ENCODE data around the gene PPP1R13L. TPM values are rescaled to one million over a fixed set of nuclear protein-coding genes. Genes with fewer than 3 reads are reported as not detected.
A peak's percentile ranks its signal among the peaks of the same experiment; 100 is the strongest.

PPP1R13L gene
- total RNA-seq, 4 donors from 2014 or later = 10.0 to 27.9 (median 17.1) TPM

DNA sequence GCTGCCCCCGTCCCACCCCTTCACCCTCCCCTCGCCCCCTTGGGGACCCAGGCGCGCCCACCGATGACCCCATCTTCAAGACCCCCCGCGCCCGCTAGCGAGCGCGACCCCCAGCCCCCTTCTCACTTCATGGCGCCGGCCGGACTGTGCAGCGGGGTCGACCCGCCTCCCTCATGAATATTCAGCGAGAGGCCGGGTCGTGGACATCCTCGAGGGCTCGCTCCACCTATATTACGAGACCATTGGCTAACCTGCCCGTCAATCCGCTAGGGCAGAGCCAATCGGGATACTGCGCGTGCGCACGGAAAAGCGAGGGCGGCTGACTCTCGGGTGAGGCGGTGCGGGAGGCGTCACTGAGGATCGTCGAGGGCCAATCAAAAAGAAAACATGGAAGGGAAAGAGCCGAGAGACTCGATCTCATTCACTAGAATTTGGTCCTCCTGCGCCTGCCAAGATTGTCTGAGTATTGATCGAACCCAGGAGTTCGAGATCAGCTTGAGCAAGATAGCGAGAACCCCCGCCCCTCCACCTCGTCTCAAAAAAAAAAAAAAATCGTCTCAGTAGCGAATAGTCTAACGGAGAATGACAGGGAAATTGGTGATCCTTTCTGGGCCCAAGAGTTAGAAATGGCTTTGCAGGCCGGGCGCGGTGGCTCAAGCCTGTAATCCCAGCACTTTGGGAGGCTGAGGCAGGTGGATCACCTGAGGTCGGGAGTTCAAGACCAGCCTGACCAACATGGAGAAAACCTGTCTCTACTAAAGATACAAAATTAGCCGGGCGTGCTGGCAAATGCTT is 34.3 kb downstream of the PPP1R13L start, which contains the start of gene ERCC2:
ERCC2 (minus strand) TSS at position 164 of the 795 bp plus-strand sequence; CDS start at position 131, 33 bp downstream.
- TF ChIP-seq, protein P1, sequence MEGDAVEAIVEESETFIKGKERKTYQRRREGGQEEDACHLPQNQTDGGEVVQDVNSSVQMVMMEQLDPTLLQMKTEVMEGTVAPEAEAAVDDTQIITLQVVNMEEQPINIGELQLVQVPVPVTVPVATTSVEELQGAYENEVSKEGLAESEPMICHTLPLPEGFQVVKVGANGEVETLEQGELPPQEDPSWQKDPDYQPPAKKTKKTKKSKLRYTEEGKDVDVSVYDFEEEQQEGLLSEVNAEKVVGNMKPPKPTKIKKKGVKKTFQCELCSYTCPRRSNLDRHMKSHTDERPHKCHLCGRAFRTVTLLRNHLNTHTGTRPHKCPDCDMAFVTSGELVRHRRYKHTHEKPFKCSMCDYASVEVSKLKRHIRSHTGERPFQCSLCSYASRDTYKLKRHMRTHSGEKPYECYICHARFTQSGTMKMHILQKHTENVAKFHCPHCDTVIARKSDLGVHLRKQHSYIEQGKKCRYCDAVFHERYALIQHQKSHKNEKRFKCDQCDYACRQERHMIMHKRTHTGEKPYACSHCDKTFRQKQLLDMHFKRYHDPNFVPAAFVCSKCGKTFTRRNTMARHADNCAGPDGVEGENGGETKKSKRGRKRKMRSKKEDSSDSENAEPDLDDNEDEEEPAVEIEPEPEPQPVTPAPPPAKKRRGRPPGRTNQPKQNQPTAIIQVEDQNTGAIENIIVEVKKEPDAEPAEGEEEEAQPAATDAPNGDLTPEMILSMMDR (IDR thresholded peaks at IDR 0.05) = peak in 1 of 5 experiments; percentile 30
- TF ChIP-seq POLR2A (IDR thresholded peaks at IDR 0.05) (peak in 1 of 2 donors; percentile 49), EP300 (IDR thresholded peaks at IDR 0.05) (peak; percentile 64 to 83)
- H3K27ac ChIP-seq = peak within 1 kb of the TSS; percentile 42 to 86 (median 81)

DNA sequence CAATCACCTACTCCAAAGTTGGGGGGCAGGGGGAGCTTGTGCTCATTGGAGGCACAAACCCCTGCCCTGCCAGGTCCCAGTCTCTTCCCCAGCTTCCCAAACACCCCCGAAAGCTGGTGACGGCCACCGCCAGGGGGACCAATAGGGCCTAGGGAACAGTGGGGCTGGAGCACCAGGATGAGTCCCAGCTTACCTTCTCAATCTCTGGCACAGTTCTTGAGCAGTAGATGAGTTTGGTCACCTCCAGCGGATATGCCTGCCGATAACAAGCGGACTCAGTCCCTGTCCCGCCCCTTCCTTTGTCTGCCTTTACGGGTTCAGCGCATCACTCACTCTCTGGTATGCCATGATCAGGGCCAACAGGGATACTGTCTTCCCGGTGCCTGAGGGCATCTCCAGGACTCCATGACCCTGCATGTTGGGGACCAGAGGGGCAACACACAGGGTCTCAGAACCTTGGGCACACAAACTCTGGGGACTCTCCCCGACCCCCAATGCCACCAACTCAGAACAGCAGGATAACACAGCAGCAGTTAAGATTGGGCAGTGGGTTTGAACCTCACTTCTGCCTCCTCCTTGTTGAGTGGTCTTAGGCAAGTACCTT is 36.0 kb downstream of the PPP1R13L start:
- TF ChIP-seq, protein P1 (IDR thresholded peaks at IDR 0.05) = no peak
- no peak for TF ChIP-seq POLR2A (IDR thresholded peaks at IDR 0.05)
- no peak for TF ChIP-seq EP300 (IDR thresholded peaks at IDR 0.05)
- WGBS, 2 donors = 87 to 90% methylated on average over 11 of the region's 11 CpGs
- no peak for DNase-seq (ENCODE audit: low spot score in 2 of 2)
- Histone ChIP-seq H3K4me3 (no peak overlapping the region), H3K36me3 (peaks cover 0 to 29% (median 2%) of the 10 kb centered on the region in 3 donors), H3K27me3 (no peaks in the 10 kb centered on the region), H3K9me3 (no peaks in the 10 kb centered on the region), H3K27ac (no peak overlapping the region), H3K4me1 (peaks cover 0 to 19% (median 0%) of the 10 kb centered on the region in 4 donors)

More for the DNA sequence above, 34.3 kb downstream of the PPP1R13L start, which contains the start of gene ERCC2:
- Histone ChIP-seq H3K27me3 (no peaks in the 10 kb centered on the region), H3K9me3 (no peaks in the 10 kb centered on the region), H3K4me3 (peak within 1 kb of the TSS; percentile 48 to 93 (median 78)), H3K4me1 (peaks cover 0 to 19% (median 0%) of the 10 kb centered on the region in 4 donors), H3K36me3 (peaks cover 0 to 12% (median 0%) of the 10 kb centered on the region in 3 donors)
- 5 to 6% methylated on average over 42 to 50 of the region's 55 CpGs for WGBS, 2 donors
- peak; percentile 99 to 100 for DNase-seq (ENCODE audit: low spot score in 2 of 2)

DNA sequence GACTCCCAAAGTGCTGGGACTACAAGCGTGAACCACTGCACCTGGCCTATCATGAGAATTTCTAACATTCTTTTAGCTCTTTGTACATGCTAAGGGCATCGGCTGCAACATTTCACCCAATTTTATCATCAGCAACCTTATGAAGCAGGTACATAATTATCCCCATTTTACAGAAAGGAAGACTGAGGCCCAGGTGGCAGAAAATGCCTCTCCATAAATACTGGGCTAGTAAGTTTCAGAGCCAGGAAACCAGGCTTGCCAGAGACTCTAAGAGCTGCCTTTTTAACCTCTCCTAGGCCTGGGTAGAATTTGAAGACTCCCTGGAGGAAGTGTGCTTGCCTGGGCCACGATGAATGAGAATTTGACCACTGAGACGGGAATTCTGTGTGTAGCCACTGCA is 36.7 kb downstream of the PPP1R13L start:
- H3K36me3 ChIP-seq = peaks cover 0 to 37% (median 2%) of the 10 kb centered on the region in 3 donors
- no peaks in the 10 kb centered on the region for H3K27me3 ChIP-seq
- no peak for DNase-seq (ENCODE audit: low spot score in 2 of 2)
- no peak for TF ChIP-seq POLR2A (IDR thresholded peaks at IDR 0.05)
- TF ChIP-seq, protein P1 (IDR thresholded peaks at IDR 0.05) = no peak
- TF ChIP-seq EP300 (IDR thresholded peaks at IDR 0.05) = no peak
- WGBS, 2 donors = 92 to 94% methylated on average over 4 of the region's 4 CpGs
- H3K4me3 ChIP-seq = no peak overlapping the region
- H3K4me1 ChIP-seq = peaks cover 0 to 19% (median 0%) of the 10 kb centered on the region in 4 donors
- H3K9me3 ChIP-seq = no peaks in the 10 kb centered on the region
- no peak overlapping the region for H3K27ac ChIP-seq

DNA sequence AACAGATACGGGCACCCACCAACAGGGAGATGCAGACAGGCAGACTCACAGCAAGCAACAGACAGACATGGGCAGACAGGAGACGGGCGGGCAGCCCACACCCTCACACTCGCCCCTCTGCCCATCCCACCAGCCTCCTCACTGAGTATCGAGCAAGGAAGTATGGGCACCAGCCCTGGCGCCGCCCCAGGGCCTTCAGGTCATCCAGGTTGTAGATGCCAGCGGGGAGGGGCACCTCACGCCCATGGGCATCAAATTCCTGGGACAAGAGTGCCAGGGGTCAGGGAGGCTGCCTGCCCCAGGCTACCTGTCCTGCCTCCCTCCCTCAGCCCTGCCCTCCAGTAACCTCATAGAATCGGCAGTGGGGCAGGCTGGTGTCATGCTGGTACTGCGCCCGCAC is 40.2 kb downstream of the PPP1R13L start:
- no peaks in the 10 kb centered on the region for H3K9me3 ChIP-seq
- no peak overlapping the region for H3K4me3 ChIP-seq

More for the DNA sequence above, 40.2 kb downstream of the PPP1R13L start:
- H3K27me3 ChIP-seq = no peaks in the 10 kb centered on the region
- peaks cover 0 to 68% (median 2%) of the 10 kb centered on the region in 3 donors for H3K36me3 ChIP-seq
- DNase-seq (ENCODE audit: low spot score in 2 of 2) = no peak
- H3K4me1 ChIP-seq = peaks cover 0 to 11% (median 0%) of the 10 kb centered on the region in 4 donors
- no peak overlapping the region for H3K27ac ChIP-seq
- no peak for TF ChIP-seq POLR2A (IDR thresholded peaks at IDR 0.05)
- TF ChIP-seq, protein P1 (IDR thresholded peaks at IDR 0.05) = no peak
- TF ChIP-seq EP300 (IDR thresholded peaks at IDR 0.05) = no peak
- WGBS, 2 donors = 80 to 88% methylated on average over 4 to 7 of the region's 12 CpGs
